Neural cell (in vitro differentiated cells): ENCODE measurements around the gene NUDT21. TPM values are rescaled to one million over a fixed set of nuclear protein-coding genes. Genes with fewer than 3 reads are reported as not detected.

Source experiments
- H2AFZ ChIP-seq: fragments of 200-600, 300-800 bp; sonication (generic), shearing (Covaris generic); 2 replicates; pipeline ENCODE4 v1.6.0; 2014; ENCODE audit warnings: low read depth, mild to moderate bottlenecking, antibody characterized with exemption, low read length, moderate library complexity
- H3F3A ChIP-seq: fragments of 200-600 bp; shearing (Covaris generic); 2 replicates; pipeline ENCODE4 v1.6.1; 2016; ENCODE audit warnings: mild to moderate bottlenecking, moderate library complexity, mixed read lengths, antibody characterized with exemption, low read length; ENCODE audit not compliant: insufficient read depth, poor library complexity, severe bottlenecking
- H3K27ac ChIP-seq: fragments of 200-600, 300-800 bp; sonication (generic), shearing (Covaris generic); 2 replicates; pipeline ENCODE4 v1.5.1; 2014; ENCODE audit warnings: mild to moderate bottlenecking, low read length, moderate library complexity
- H3K27me3 ChIP-seq: fragments of 300-800, 200-600 bp; sonication (generic), shearing (Covaris generic); 2 replicates; pipeline ENCODE4 v1.6.0; 2014; ENCODE audit warnings: mild to moderate bottlenecking, low read depth, low read length, moderate library complexity; ENCODE audit not compliant: insufficient read depth
- H3K36me3 ChIP-seq: fragments of 300-800, 200-600 bp; sonication (generic), shearing (Covaris generic); 2 replicates; pipeline ENCODE4 v1.5.1; 2014; ENCODE audit warnings: mild to moderate bottlenecking, antibody characterized with exemption, low read length, moderate library complexity; ENCODE audit not compliant: insufficient read depth
- H3K4me2 ChIP-seq: fragments of 300-800, 200-600 bp; sonication (generic), shearing (Covaris generic); 2 replicates; pipeline ENCODE4 v1.6.0; 2014; ENCODE audit warnings: mild to moderate bottlenecking, low read length
- H3K4me3 ChIP-seq: fragments of 300-800, 200-600 bp; sonication (generic), shearing (Covaris generic); 2 replicates; pipeline ENCODE4 v1.5.1; 2014; ENCODE audit warnings: mild to moderate bottlenecking, low read length, moderate library complexity
- H3K79me2 ChIP-seq: fragments of 200-600 bp; shearing (Covaris generic); replicated peaks from 2 replicates; pipeline ENCODE4 v1.6.0; 2014; ENCODE audit warnings: mild to moderate bottlenecking, low read length, moderate library complexity; ENCODE audit not compliant: insufficient read depth
- H3K9ac ChIP-seq: fragments of 300-800, 200-600 bp; sonication (generic), shearing (Covaris generic); 2 replicates; pipeline ENCODE4 v1.6.1; 2016; ENCODE audit warnings: mild to moderate bottlenecking, low read length, mixed read lengths
- H3K9me2 ChIP-seq: fragments of 200-600 bp; shearing (Covaris generic); 2 replicates; pipeline ENCODE4 v1.6.1; 2016; ENCODE audit warnings: mild to moderate bottlenecking, low read length, mixed read lengths; ENCODE audit not compliant: insufficient read depth
- H3K9me3 ChIP-seq: fragments of 200-600, 300-800 bp; sonication (generic), shearing (Covaris generic); 2 replicates; pipeline ENCODE4 v1.6.1; 2016; ENCODE audit warnings: mild to moderate bottlenecking, mixed run types, low read length, moderate library complexity, mixed read lengths
- H4K20me1 ChIP-seq: fragments of 200-600 bp; shearing (Covaris generic); 2 replicates; pipeline ENCODE4 v1.6.1; 2016; ENCODE audit warnings: mild to moderate bottlenecking, mixed run types; ENCODE audit not compliant: insufficient read depth
- EP300 ChIP-seq: fragments of 450-650 bp; conservative IDR thresholded peaks from 2 replicates; pipeline ENCODE4 v1.6.1; 2014; ENCODE audit warnings: antibody characterized with exemption, mild to moderate bottlenecking, moderate library complexity; ENCODE audit not compliant: poor library complexity, severe bottlenecking
- EZH2 ChIP-seq: fragments of 200-600, 300-800 bp; shearing (Covaris generic), sonication (generic); IDR thresholded peaks from 2 replicates; pipeline ENCODE4 v1.6.1; 2014; ENCODE audit warnings: antibody characterized with exemption, low read length, borderline replicate concordance, mild to moderate bottlenecking; ENCODE audit not compliant: insufficient read depth, poor library complexity, severe bottlenecking
- MXI1 ChIP-seq: fragments of 450-650 bp; conservative IDR thresholded peaks from 2 replicates; pipeline ENCODE4 v1.6.1; 2014; ENCODE audit warnings: antibody characterized with exemption, mild to moderate bottlenecking; ENCODE audit not compliant: poor library complexity, severe bottlenecking
- POLR2AphosphoS5 ChIP-seq: IDR thresholded peaks from 2 replicates; pipeline ENCODE4 v1.6.1; 2012
- RAD21 ChIP-seq: fragments of 450-650 bp; conservative IDR thresholded peaks from 2 replicates; pipeline ENCODE4 v1.6.1; 2014; ENCODE audit warnings: antibody characterized with exemption, mild to moderate bottlenecking, moderate library complexity
- SMC3 ChIP-seq: fragments of 450-650 bp; conservative IDR thresholded peaks from 2 replicates; pipeline ENCODE4 v1.6.1; 2014; ENCODE audit warnings: antibody characterized with exemption, mild to moderate bottlenecking, moderate library complexity; ENCODE audit not compliant: poor library complexity
- TAF1 ChIP-seq: IDR thresholded peaks from 2 replicates; pipeline ENCODE4 v1.6.1; 2012; ENCODE audit warnings: low read depth
- polyA plus RNA-seq: library from polyadenylated mRNA; depleted of rRNA; stranded (reverse); fragments of >200 nt; gene quantifications from 2 replicates; pipeline ENCODE4 v1.2.3, GENCODE V29; 2014
- TF ChIP-seq, protein P1 (sequence below): fragments of 450-650 bp; IDR thresholded peaks from 2 replicates; pipeline ENCODE4 v1.5.1; 2014; ENCODE audit warnings: antibody characterized with exemption, mild to moderate bottlenecking, moderate library complexity; ENCODE audit not compliant: poor library complexity, severe bottlenecking
- TF ChIP-seq, protein P2 (sequence below): IDR thresholded peaks from 2 replicates; pipeline ENCODE4 v1.6.1; 2012; ENCODE audit warnings: borderline replicate concordance

The NUDT21 gene
- polyA plus RNA-seq, 1 donor from 2014 or later: 192 TPM

DNA sequence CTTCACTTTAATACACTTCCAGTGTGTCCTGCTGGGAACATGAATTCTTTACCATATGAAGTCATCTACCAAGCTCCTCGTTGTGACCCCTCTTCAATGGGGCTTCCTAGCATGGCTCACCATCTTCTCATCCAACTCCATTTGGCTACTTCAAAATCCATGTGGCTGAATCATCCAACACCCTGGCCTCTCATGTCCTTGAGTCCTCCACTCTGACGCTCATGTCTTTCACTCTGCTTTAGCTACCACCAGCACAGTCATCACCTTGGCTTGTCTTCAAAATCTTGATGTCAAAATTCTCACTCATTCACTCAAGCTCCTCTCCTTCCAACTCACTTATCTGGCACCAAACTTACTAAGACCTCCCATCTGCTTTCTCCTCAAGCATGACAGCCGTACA lies 61.6 kb downstream of the NUDT21 start:
- H3K9me2 ChIP-seq: no peaks in the 10 kb centered on the region
- no peaks in the 10 kb centered on the region for H3F3A ChIP-seq
- H3K9ac ChIP-seq: no peak overlapping the region
- H2AFZ ChIP-seq: no peak overlapping the region
- TF ChIP-seq EP300 (no peak), POLR2AphosphoS5 (no peak), RAD21 (no peak)
- TF ChIP-seq, protein P1, sequence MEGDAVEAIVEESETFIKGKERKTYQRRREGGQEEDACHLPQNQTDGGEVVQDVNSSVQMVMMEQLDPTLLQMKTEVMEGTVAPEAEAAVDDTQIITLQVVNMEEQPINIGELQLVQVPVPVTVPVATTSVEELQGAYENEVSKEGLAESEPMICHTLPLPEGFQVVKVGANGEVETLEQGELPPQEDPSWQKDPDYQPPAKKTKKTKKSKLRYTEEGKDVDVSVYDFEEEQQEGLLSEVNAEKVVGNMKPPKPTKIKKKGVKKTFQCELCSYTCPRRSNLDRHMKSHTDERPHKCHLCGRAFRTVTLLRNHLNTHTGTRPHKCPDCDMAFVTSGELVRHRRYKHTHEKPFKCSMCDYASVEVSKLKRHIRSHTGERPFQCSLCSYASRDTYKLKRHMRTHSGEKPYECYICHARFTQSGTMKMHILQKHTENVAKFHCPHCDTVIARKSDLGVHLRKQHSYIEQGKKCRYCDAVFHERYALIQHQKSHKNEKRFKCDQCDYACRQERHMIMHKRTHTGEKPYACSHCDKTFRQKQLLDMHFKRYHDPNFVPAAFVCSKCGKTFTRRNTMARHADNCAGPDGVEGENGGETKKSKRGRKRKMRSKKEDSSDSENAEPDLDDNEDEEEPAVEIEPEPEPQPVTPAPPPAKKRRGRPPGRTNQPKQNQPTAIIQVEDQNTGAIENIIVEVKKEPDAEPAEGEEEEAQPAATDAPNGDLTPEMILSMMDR: no peak
- H3K4me3 ChIP-seq: no peak overlapping the region
- peaks cover 7% of the 10 kb centered on the region for H3K36me3 ChIP-seq
- no peak overlapping the region for H3K4me2 ChIP-seq
- H3K9me3 ChIP-seq: no peaks in the 10 kb centered on the region
- H3K79me2 ChIP-seq: no peaks in the 10 kb centered on the region
- no peak overlapping the region for H3K27ac ChIP-seq
- H4K20me1 ChIP-seq: no peaks in the 10 kb centered on the region
- H3K27me3 ChIP-seq: no peaks in the 10 kb centered on the region

- Histone ChIP-seq H3K36me3 (peaks cover 13% of the 10 kb centered on the region), H4K20me1 (no peaks in the 10 kb centered on the region)
- TF ChIP-seq, protein P2, sequence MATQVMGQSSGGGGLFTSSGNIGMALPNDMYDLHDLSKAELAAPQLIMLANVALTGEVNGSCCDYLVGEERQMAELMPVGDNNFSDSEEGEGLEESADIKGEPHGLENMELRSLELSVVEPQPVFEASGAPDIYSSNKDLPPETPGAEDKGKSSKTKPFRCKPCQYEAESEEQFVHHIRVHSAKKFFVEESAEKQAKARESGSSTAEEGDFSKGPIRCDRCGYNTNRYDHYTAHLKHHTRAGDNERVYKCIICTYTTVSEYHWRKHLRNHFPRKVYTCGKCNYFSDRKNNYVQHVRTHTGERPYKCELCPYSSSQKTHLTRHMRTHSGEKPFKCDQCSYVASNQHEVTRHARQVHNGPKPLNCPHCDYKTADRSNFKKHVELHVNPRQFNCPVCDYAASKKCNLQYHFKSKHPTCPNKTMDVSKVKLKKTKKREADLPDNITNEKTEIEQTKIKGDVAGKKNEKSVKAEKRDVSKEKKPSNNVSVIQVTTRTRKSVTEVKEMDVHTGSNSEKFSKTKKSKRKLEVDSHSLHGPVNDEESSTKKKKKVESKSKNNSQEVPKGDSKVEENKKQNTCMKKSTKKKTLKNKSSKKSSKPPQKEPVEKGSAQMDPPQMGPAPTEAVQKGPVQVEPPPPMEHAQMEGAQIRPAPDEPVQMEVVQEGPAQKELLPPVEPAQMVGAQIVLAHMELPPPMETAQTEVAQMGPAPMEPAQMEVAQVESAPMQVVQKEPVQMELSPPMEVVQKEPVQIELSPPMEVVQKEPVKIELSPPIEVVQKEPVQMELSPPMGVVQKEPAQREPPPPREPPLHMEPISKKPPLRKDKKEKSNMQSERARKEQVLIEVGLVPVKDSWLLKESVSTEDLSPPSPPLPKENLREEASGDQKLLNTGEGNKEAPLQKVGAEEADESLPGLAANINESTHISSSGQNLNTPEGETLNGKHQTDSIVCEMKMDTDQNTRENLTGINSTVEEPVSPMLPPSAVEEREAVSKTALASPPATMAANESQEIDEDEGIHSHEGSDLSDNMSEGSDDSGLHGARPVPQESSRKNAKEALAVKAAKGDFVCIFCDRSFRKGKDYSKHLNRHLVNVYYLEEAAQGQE: no peak
- TF ChIP-seq MXI1 (no peak), TAF1 (no peak), EZH2 (no peak), POLR2AphosphoS5 (no peak), EP300 (no peak), SMC3 (no peak), RAD21 (no peak)
- TF ChIP-seq, protein P1: no peak
Measured at GRCh38 chr16:56388209-56388608, 62.9 kb downstream of the NUDT21 start.

More at GRCh38 chr16:56388209-56388608, 62.9 kb downstream of the NUDT21 start:
- H3F3A ChIP-seq: no peaks in the 10 kb centered on the region
- no peaks in the 10 kb centered on the region for H3K79me2 ChIP-seq
- no peak overlapping the region for H3K4me2 ChIP-seq
- H3K9ac ChIP-seq: no peak overlapping the region
- no peak overlapping the region for H3K4me3 ChIP-seq
- H3K9me3 ChIP-seq: no peaks in the 10 kb centered on the region
- no peaks in the 10 kb centered on the region for H3K9me2 ChIP-seq
- no peak overlapping the region for H2AFZ ChIP-seq
- H3K27me3 ChIP-seq: no peaks in the 10 kb centered on the region
- H3K27ac ChIP-seq: no peak overlapping the region
